HG03354 (cell line): ENCODE measurements around the gene MAVS.
"Not testable (repeated sequence)": the region's sequence is repeated elsewhere in the genome, so short reads cannot be mapped to it uniquely, and the experiment has no call there.

Experiments
- ATAC-seq: cut with Tn5 transposase; IDR thresholded peaks from one replicate; pipeline ENCODE4 v1.9.1; 2021; ENCODE audit warnings: mild to moderate bottlenecking; ENCODE audit not compliant: unreplicated experiment, poor library complexity, severe bottlenecking

MAVS gene

GRCh38 chr20:3813848-3814581 lies 32.6 kb upstream of the MAVS start:
- ATAC-seq: no peak

GRCh38 chr20:3814928-3815495 lies 31.6 kb upstream of the MAVS start:
- no peak for ATAC-seq

- ATAC-seq: no peak
Observed at GRCh38 chr20:3815703-3816315, 30.8 kb upstream of the MAVS start.

- ATAC-seq: no peak
Observed at GRCh38 chr20:3818155-3819151, 28.2 kb upstream of the MAVS start.

- ATAC-seq: no peak
Observed at GRCh38 chr20:3819411-3820047, 27.1 kb upstream of the MAVS start.

GRCh38 chr20:3820048-3820900 lies 26.4 kb upstream of the MAVS start, which contains the start of gene AP5S1:
TSS of gene AP5S1 (plus strand) at chr20:3820547. CDS start at chr20:3822118, 1,571 bp downstream.
- peak; percentile 81 for ATAC-seq

GRCh38 chr20:3820901-3821727 lies 25.5 kb upstream of the MAVS start:
- peak; percentile 17 for ATAC-seq

- ATAC-seq: no peak
Observed at GRCh38 chr20:3821996-3822395, 24.6 kb upstream of the MAVS start.

GRCh38 chr20:3823881-3824280 lies 22.8 kb upstream of the MAVS start:
- ATAC-seq: no peak

- no peak for ATAC-seq
Observed at GRCh38 chr20:3825526-3825925, 21.1 kb upstream of the MAVS start.

- no peak for ATAC-seq
Observed at GRCh38 chr20:3826420-3826819, 20.2 kb upstream of the MAVS start.

- no peak for ATAC-seq
Observed at GRCh38 chr20:3828798-3829197, 17.8 kb upstream of the MAVS start.

GRCh38 chr20:3829891-3830290 lies 16.7 kb upstream of the MAVS start:
- ATAC-seq: not testable (repeated sequence)

GRCh38 chr20:3836132-3836531 lies 10.5 kb upstream of the MAVS start:
- ATAC-seq: no peak

- ATAC-seq: no peak
Observed at GRCh38 chr20:3839328-3839727, 7.3 kb upstream of the MAVS start.

- not testable (repeated sequence) for ATAC-seq
Observed at GRCh38 chr20:3840201-3840600, 6.4 kb upstream of the MAVS start.

- no peak for ATAC-seq
Observed at GRCh38 chr20:3842348-3842930, 4.2 kb upstream of the MAVS start.
